H9 (cell line): Measurements from ENCODE around the gene ALKBH7. TPM values are rescaled to one million over a fixed set of nuclear protein-coding genes. Genes with fewer than 3 reads are reported as not detected.

Experiments used
- DNase-seq: peaks from one replicate; pipeline ENCODE4 v3.0.0-alpha.2; 2017
- H2AFZ ChIP-seq: one replicate; pipeline ENCODE4 v1.6.1; 2013; ENCODE audit warnings: mild to moderate bottlenecking, low read length, control low read depth, moderate library complexity
- H2AK5ac ChIP-seq: 2 replicates; pipeline ENCODE4 v1.6.1; 2013; ENCODE audit warnings: low read length, control low read depth, mixed read lengths; ENCODE audit not compliant: insufficient read length
- H2BK120ac ChIP-seq: one replicate; pipeline ENCODE4 v1.6.1; 2013; ENCODE audit warnings: low read depth, mild to moderate bottlenecking, low read length, control low read depth, inconsistent platforms; ENCODE audit not compliant: poor library complexity, severe bottlenecking
- H2BK12ac ChIP-seq: 2 replicates; pipeline ENCODE4 v1.6.1; 2013; ENCODE audit warnings: low read length, control low read depth, mixed read lengths, low read depth; ENCODE audit not compliant: insufficient read length
- H2BK15ac ChIP-seq: 2 replicates; pipeline ENCODE4 v1.6.1; 2013; ENCODE audit warnings: low read depth, low read length, control low read depth
- H2BK20ac ChIP-seq: one replicate; pipeline ENCODE4 v1.6.1; 2013; ENCODE audit warnings: low read depth, mild to moderate bottlenecking, low read length, control low read depth, inconsistent platforms; ENCODE audit not compliant: poor library complexity, severe bottlenecking
- H2BK5ac ChIP-seq: 2 replicates; pipeline ENCODE4 v1.6.1; 2013; ENCODE audit warnings: low read length, control low read depth, mixed read lengths; ENCODE audit not compliant: insufficient read length
- H3K14ac ChIP-seq: 2 replicates; pipeline ENCODE4 v1.6.1; 2013; ENCODE audit warnings: low read length, control low read depth; ENCODE audit not compliant: insufficient read depth
- H3K18ac ChIP-seq: 2 replicates; pipeline ENCODE4 v1.6.1; 2013; ENCODE audit warnings: low read depth, mild to moderate bottlenecking, mixed read lengths, low read length, control low read depth; ENCODE audit not compliant: insufficient read length
- H3K23ac ChIP-seq: 2 replicates; pipeline ENCODE4 v1.6.1; 2013; ENCODE audit warnings: low read length, control low read depth, mixed read lengths, low read depth; ENCODE audit not compliant: insufficient read length
- H3K23me2 ChIP-seq: 2 replicates; pipeline ENCODE4 v1.6.1; 2013; ENCODE audit warnings: low read depth, mild to moderate bottlenecking, mixed read lengths, low read length, control low read depth; ENCODE audit not compliant: insufficient read length, poor library complexity, severe bottlenecking
- H3K27ac ChIP-seq: 2 replicates; pipeline ENCODE4 v1.5.1; 2013; ENCODE audit warnings: low read length, control low read depth, mixed read lengths, low read depth; ENCODE audit not compliant: insufficient read length
- H3K27me3 ChIP-seq: 2 replicates; pipeline ENCODE4 v1.6.1; 2013; ENCODE audit warnings: low read length, control low read depth, inconsistent platforms; ENCODE audit not compliant: insufficient read depth
- H3K4ac ChIP-seq: 2 replicates; pipeline ENCODE4 v1.6.1; 2013; ENCODE audit warnings: low read depth, mild to moderate bottlenecking, control low read depth, inconsistent platforms, low read length, moderate library complexity
- H3K4me1 ChIP-seq: 2 replicates; pipeline ENCODE4 v1.6.1; 2013; ENCODE audit warnings: low read length, control low read depth, inconsistent platforms; ENCODE audit not compliant: insufficient read depth
- H3K4me2 ChIP-seq: 2 replicates; pipeline ENCODE4 v1.6.1; 2013; ENCODE audit warnings: low read length, control low read depth, mixed read lengths; ENCODE audit not compliant: insufficient read length, insufficient read depth
- H3K56ac ChIP-seq: 2 replicates; pipeline ENCODE4 v1.6.1; 2013; ENCODE audit warnings: low read depth, mild to moderate bottlenecking, mixed read lengths, low read length, control low read depth; ENCODE audit not compliant: insufficient read length
- H3K79me1 ChIP-seq: 2 replicates; pipeline ENCODE4 v1.6.1; 2013; ENCODE audit warnings: low read depth, mild to moderate bottlenecking, moderate library complexity, low read length, control low read depth, inconsistent platforms; ENCODE audit not compliant: insufficient read depth, poor library complexity, severe bottlenecking
- H3K79me2 ChIP-seq: 2 replicates; pipeline ENCODE4 v1.6.1; 2013; ENCODE audit warnings: low read length, control low read depth, inconsistent platforms; ENCODE audit not compliant: insufficient read depth
- H3K9ac ChIP-seq: 2 replicates; pipeline ENCODE4 v1.6.1; 2013; ENCODE audit warnings: low read length, control low read depth, mixed read lengths; ENCODE audit not compliant: insufficient read length; ENCODE audit errors: extremely low read depth
- H3K9me3 ChIP-seq: one replicate; pipeline ENCODE4 v1.6.1; 2013; ENCODE audit warnings: low read depth, low read length, inconsistent platforms; ENCODE audit not compliant: control insufficient read depth
- H3T11ph ChIP-seq: one replicate; pipeline ENCODE4 v1.6.1; 2013; ENCODE audit warnings: mild to moderate bottlenecking, low read length, control low read depth, inconsistent platforms
- H4K20me1 ChIP-seq: one replicate; pipeline ENCODE4 v1.6.1; 2013; ENCODE audit not compliant: control insufficient read depth, insufficient read length, insufficient read depth
- H4K5ac ChIP-seq: 2 replicates; pipeline ENCODE4 v1.6.1; 2013; ENCODE audit warnings: low read depth, mild to moderate bottlenecking, mixed read lengths, low read length, control low read depth; ENCODE audit not compliant: insufficient read length
- H4K8ac ChIP-seq: replicated peaks from 2 replicates; pipeline ENCODE4 v1.6.1; 2013; ENCODE audit warnings: low read length, control low read depth, mixed read lengths, low read depth; ENCODE audit not compliant: insufficient read length
- H4K91ac ChIP-seq: 2 replicates; pipeline ENCODE4 v1.6.1; 2013; ENCODE audit warnings: low read depth, mild to moderate bottlenecking, moderate library complexity, mixed read lengths, low read length, control low read depth; ENCODE audit not compliant: insufficient read length
- H3K27ac Mint-ChIP-seq, 3 experiments: 2 replicates in 2 of 3; 3 replicates in 1 of 3; pipeline ENCODE4 v1.8.0; 2020 to 2021; ENCODE audit warnings: mixed read lengths in 3 of 3, mild to moderate bottlenecking in 1 of 3, moderate library complexity in 1 of 3
- H3K27me3 Mint-ChIP-seq: 2 replicates; pipeline ENCODE4 v1.8.0; 2021; ENCODE audit warnings: low read depth, mild to moderate bottlenecking, moderate library complexity, mixed read lengths
- H3K36me3 Mint-ChIP-seq, 3 experiments: 2 replicates in 2 of 3; 3 replicates in 1 of 3; pipeline ENCODE4 v1.8.0; 2020 to 2021; ENCODE audit warnings: low read depth in 3 of 3, mixed read lengths in 3 of 3; ENCODE audit not compliant: insufficient read depth in 1 of 3
- H3K4me1 Mint-ChIP-seq, 2 experiments: 2 replicates each; pipeline ENCODE4 v1.8.0; 2020; ENCODE audit warnings: mixed read lengths in 2 of 2
- H3K4me3 Mint-ChIP-seq, 2 experiments: 2 replicates in 1 of 2; 3 replicates in 1 of 2; pipeline ENCODE4 v1.8.0; 2020 to 2021; ENCODE audit warnings: mild to moderate bottlenecking in 2 of 2, mixed read lengths in 2 of 2, moderate library complexity in 1 of 2
- H3K9me3 Mint-ChIP-seq, 2 experiments: 2 replicates in 1 of 2; 3 replicates in 1 of 2; pipeline ENCODE4 v1.8.0; 2020; ENCODE audit warnings: mild to moderate bottlenecking in 2 of 2, mixed read lengths in 2 of 2, moderate library complexity in 1 of 2
- CTCF ChIP-seq: fragments of 200-600 bp; sonication (generic); conservative IDR thresholded peaks from 3 replicates; pipeline ENCODE4 v1.8.0; 2021; ENCODE audit warnings: antibody characterized with exemption, mild to moderate bottlenecking
- WGBS: extraction: QIAGEN DNeasy Blood & Tissue Kit; methylation state at CpG from one replicate; pipeline ENCODE4 v1.1.7; 2013; ENCODE audit warnings: missing lambda C conversion rate, low lambda C conversion rate, mixed read lengths; ENCODE audit not compliant: insufficient read length; ENCODE audit errors: extremely low coverage; 5-methylcytosine and 5-hydroxymethylcytosine counted together
- total RNA-seq: library from RNA; stranded (reverse); gene quantifications from 2 replicates; pipeline ENCODE4 v1.2.1, GENCODE V29; 2021

The ALKBH7 gene
- total RNA-seq, 1 experiment from 2014 or later: 85.7 TPM

- peak overlapping the region in 1 of 3 experiments; percentile 95; a peak in 2 of 7 replicates for H3K27ac Mint-ChIP-seq
- H4K8ac ChIP-seq: no peak overlapping the region
- H2BK120ac ChIP-seq: no peak overlapping the region
- H3K27me3 Mint-ChIP-seq: no peaks in the 10 kb centered on the region
- H2BK20ac ChIP-seq: no peak overlapping the region
- H3K23me2 ChIP-seq: no peaks in the 10 kb centered on the region
- no peak overlapping the region for H2BK12ac ChIP-seq
- no peak for DNase-seq
- no peaks in the 10 kb centered on the region; a peak in 1 of 5 replicates for H3K9me3 Mint-ChIP-seq
- no peak overlapping the region for H2BK15ac ChIP-seq
- H3K79me1 ChIP-seq: peaks cover 3% of the 10 kb centered on the region
- H3K27me3 ChIP-seq: no peaks in the 10 kb centered on the region
- no peak overlapping the region for H2AK5ac ChIP-seq
- H3K9me3 ChIP-seq: no peaks in the 10 kb centered on the region
- H3K4ac ChIP-seq: no peak overlapping the region
- H3K4me3 Mint-ChIP-seq: no peak overlapping the region
- no peak overlapping the region for H3K27ac ChIP-seq
- H3K79me2 ChIP-seq: no peaks in the 10 kb centered on the region
- H3K9ac ChIP-seq: no peak overlapping the region
- no peak overlapping the region for H3K18ac ChIP-seq
- no peaks in the 10 kb centered on the region for H4K20me1 ChIP-seq
- H4K5ac ChIP-seq: no peak overlapping the region
- H3K4me1 Mint-ChIP-seq: peaks cover 3 to 21% of the 10 kb centered on the region in 2 experiments
- H3K23ac ChIP-seq: no peak overlapping the region
- H3K4me2 ChIP-seq: no peak overlapping the region
- H3K56ac ChIP-seq: no peak overlapping the region
- H3T11ph ChIP-seq: no peak overlapping the region
- H3K14ac ChIP-seq: no peak overlapping the region
- no peak for TF ChIP-seq CTCF
- H2AFZ ChIP-seq: no peak overlapping the region
- no peak overlapping the region for H2BK5ac ChIP-seq
- no peaks in the 10 kb centered on the region for H3K4me1 ChIP-seq
- H4K91ac ChIP-seq: no peak overlapping the region
- no CpG with 5 or more reads among the region's 10 CpGs for WGBS
- peaks cover 18 to 51% (median 51%) of the 10 kb centered on the region in 3 experiments; a peak in 6 of 7 replicates for H3K36me3 Mint-ChIP-seq
These were observed 40.7 kb downstream of the ALKBH7 start for GRCh38 chr19:6413291-6413690.
